ENCODE results near the gene ZP4. TPM values are rescaled to one million over a fixed set of nuclear protein-coding genes. Genes with fewer than 3 reads are reported as not detected.

The ZP4 gene
- total RNA-seq, 2 donors from 2014 or later = not detected

DNA sequence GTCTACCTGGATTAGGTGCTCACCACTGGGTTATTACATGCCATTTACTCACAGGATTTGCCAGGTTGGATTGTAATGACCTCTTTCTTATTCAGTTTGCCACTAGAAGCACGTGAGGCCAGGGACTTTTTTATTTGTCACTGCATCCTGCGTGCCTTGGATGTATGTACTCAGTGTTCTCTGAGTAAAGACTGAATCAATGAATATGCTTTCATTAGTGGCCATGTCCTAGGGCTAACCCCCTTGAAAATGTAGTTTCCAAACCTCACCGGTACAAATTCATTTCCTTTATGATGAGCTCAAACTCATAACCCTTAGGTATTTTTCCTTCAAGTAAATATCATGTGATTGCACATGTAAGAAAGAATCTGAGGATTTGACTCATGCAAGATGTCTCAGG is 1.3 kb upstream of the ZP4 start:
- no peak for DNase-seq (ENCODE audit: low spot score)
- no peak overlapping the region for H3K27ac ChIP-seq
- H3K4me1 ChIP-seq (replicated peaks) = no peaks in the 10 kb centered on the region
- no peaks in the 10 kb centered on the region for H3K9me3 ChIP-seq
- H3K4me3 ChIP-seq = no peak overlapping the region
- WGBS = 83% methylated on average over 3 of the region's 3 CpGs
- H3K36me3 ChIP-seq = no peaks in the 10 kb centered on the region
- intact Hi-C loops (cut with DNase I) = no loop called here
- no peak for TF ChIP-seq POLR2AphosphoS5 (IDR thresholded peaks at IDR 0.05)
- TF ChIP-seq POLR2A (IDR thresholded peaks at IDR 0.05) = no peak
- TF ChIP-seq CTCF (IDR thresholded peaks at IDR 0.05) = no peak
- H3K27me3 ChIP-seq (replicated peaks; ENCODE audit: insufficient read depth) = no peaks in the 10 kb centered on the region

DNA sequence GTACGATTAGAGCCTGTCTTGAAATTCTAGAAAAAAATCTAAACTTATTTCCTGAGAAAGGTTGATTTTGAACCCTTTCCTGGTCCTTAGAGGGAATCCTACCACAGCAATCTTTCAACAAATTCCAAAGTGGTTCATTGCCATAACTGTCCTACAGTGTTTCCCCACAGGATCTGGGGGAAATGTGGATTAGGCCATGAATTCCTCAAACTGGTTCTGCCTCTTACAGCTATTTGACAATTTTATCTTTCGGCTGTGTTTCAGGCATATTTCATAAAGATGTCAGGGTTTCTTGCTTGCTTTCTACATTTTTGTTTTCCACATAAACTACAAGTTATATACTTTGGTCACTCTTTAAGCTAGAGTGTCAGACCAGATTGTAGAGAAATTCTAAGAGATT is 544 bp upstream of the ZP4 start:
- no peaks in the 10 kb centered on the region for H3K4me1 ChIP-seq (replicated peaks)
- H3K36me3 ChIP-seq = no peaks in the 10 kb centered on the region
- no peak for DNase-seq (ENCODE audit: low spot score)
- TF ChIP-seq POLR2AphosphoS5 (IDR thresholded peaks at IDR 0.05) (no peak), POLR2A (IDR thresholded peaks at IDR 0.05) (no peak), CTCF (IDR thresholded peaks at IDR 0.05) (no peak)
- intact Hi-C loops (cut with DNase I) = no loop called here
- no peak overlapping the region for H3K4me3 ChIP-seq
- no peaks in the 10 kb centered on the region for H3K27me3 ChIP-seq (replicated peaks; ENCODE audit: insufficient read depth)
- 69% methylated on average over 2 of the region's 2 CpGs for WGBS
- H3K27ac ChIP-seq = no peak overlapping the region
- H3K9me3 ChIP-seq = no peaks in the 10 kb centered on the region

DNA sequence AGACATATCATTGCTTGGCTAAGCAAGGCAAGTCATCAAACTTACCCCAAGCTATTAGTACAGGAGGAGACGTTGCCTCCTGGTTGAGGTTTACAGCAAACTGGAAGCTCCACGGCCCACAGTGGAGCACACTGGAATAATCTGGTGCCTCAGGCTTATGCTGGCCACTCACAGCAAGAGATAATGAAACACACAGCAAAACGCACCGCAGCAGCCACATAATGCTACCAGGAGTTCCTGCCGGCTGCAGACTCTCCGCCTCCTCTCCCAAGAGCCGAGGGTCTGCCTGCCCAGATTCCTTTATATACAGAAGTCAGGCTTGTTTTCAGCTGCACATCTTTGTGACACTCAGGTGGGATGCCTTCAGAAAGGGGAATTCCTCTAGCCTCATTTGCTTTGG is 306 bp downstream of the ZP4 start:
- intact Hi-C loops (cut with DNase I) = no loop called here
- no peaks in the 10 kb centered on the region for H3K36me3 ChIP-seq
- no peaks in the 10 kb centered on the region for H3K4me1 ChIP-seq (replicated peaks)
- DNase-seq (ENCODE audit: low spot score) = no peak
- TF ChIP-seq CTCF (IDR thresholded peaks at IDR 0.05) = no peak
- no peak for TF ChIP-seq POLR2AphosphoS5 (IDR thresholded peaks at IDR 0.05)
- no peak for TF ChIP-seq POLR2A (IDR thresholded peaks at IDR 0.05)
- H3K27me3 ChIP-seq (replicated peaks; ENCODE audit: insufficient read depth) = no peaks in the 10 kb centered on the region
- 60% methylated on average over 7 of the region's 7 CpGs for WGBS
- H3K4me3 ChIP-seq = no peak overlapping the region
- H3K9me3 ChIP-seq = no peaks in the 10 kb centered on the region
- no peak overlapping the region for H3K27ac ChIP-seq

GRCh38 chr1:237888143-237888542 is 2.6 kb downstream of the ZP4 start:
- WGBS = 91% methylated on average over 4 of the region's 4 CpGs
- Histone ChIP-seq H3K27ac (no peak overlapping the region), H3K27me3 (replicated peaks; ENCODE audit: insufficient read depth) (no peaks in the 10 kb centered on the region), H3K4me1 (replicated peaks) (no peaks in the 10 kb centered on the region), H3K4me3 (no peak overlapping the region), H3K9me3 (no peaks in the 10 kb centered on the region), H3K36me3 (no peaks in the 10 kb centered on the region)
- DNase-seq (ENCODE audit: low spot score) = no peak
- TF ChIP-seq POLR2AphosphoS5 (IDR thresholded peaks at IDR 0.05) (no peak), CTCF (IDR thresholded peaks at IDR 0.05) (no peak), POLR2A (IDR thresholded peaks at IDR 0.05) (no peak)
- intact Hi-C loops (cut with DNase I) = no loop called here

- TF ChIP-seq POLR2AphosphoS5 (IDR thresholded peaks at IDR 0.05) = no peak
- no peak for TF ChIP-seq CTCF (IDR thresholded peaks at IDR 0.05)
- TF ChIP-seq POLR2A (IDR thresholded peaks at IDR 0.05) = no peak
- Histone ChIP-seq H3K36me3 (no peaks in the 10 kb centered on the region), H3K4me1 (replicated peaks) (no peaks in the 10 kb centered on the region), H3K27me3 (replicated peaks; ENCODE audit: insufficient read depth) (no peaks in the 10 kb centered on the region), H3K9me3 (no peaks in the 10 kb centered on the region), H3K4me3 (no peak overlapping the region), H3K27ac (no peak overlapping the region)
- no peak for DNase-seq (ENCODE audit: low spot score)
- intact Hi-C loops (cut with DNase I) = no loop called here
- WGBS = 82% methylated on average over 4 of the region's 4 CpGs
Measured at GRCh38 chr1:237887542-237887941, 3.2 kb downstream of the ZP4 start.

All from prostate gland (tissue), 2 donors.